GM19025 (cell line): ENCODE results near the gene POLR2B.
"Not testable (repeated sequence)": the region's sequence is repeated elsewhere in the genome, so short reads cannot be mapped to it uniquely, and the experiment has no call there.

ENCODE experiments used
- ATAC-seq: cut with Tn5 transposase; IDR thresholded peaks from one replicate; pipeline ENCODE4 v1.9.1; 2021; ENCODE audit warnings: mild to moderate bottlenecking, low read depth, moderate library complexity; ENCODE audit not compliant: unreplicated experiment

Gene POLR2B

GRCh38 chr4:57048590-57049304 is 70.1 kb downstream of the POLR2B start:
- ATAC-seq, result no peak

DNA sequence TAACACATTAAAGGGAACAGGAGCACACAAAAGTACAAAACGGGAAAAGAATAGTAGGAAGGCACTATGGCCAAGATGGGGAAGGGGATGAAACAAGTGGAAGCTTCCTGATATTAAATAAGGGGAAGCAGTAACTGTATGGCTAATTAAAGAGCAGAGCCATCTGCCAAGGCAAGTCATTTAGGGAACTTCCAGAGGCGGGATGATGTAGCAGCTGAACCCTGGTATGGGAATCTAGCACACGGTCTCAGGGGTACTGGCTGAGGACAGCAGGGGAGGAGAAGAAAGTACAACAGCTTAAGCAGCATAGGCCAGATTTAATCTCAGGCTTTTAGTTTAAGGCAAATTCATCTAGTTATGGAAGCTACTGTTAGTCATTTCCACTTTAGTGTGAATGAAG is 72.4 kb downstream of the POLR2B start:
- no peak for ATAC-seq

DNA sequence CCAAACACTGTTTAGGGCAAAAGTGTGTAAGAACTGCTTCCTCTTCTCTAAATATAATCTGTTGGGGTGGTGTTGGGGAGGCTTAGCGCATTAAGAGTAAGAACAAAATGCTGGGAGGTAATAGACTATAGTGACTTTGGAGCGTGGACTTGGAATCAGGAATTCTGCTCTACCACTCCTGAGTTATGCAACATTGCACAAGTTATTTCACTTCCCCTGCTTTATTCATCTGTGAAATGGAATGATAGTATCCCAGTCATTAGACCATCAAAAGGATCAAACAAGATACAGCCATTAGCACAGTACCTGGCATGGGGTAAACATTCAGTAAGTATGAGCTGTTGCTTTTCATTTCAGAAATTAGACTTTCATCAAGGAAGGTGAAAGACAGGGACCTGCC is 72.8 kb downstream of the POLR2B start:
- no peak for ATAC-seq

- ATAC-seq, result no peak
Observed at GRCh38 chr4:57053508-57053907, 74.8 kb downstream of the POLR2B start.

- ATAC-seq, result no peak
Observed at GRCh38 chr4:57055886-57056285, 77.2 kb downstream of the POLR2B start.

DNA sequence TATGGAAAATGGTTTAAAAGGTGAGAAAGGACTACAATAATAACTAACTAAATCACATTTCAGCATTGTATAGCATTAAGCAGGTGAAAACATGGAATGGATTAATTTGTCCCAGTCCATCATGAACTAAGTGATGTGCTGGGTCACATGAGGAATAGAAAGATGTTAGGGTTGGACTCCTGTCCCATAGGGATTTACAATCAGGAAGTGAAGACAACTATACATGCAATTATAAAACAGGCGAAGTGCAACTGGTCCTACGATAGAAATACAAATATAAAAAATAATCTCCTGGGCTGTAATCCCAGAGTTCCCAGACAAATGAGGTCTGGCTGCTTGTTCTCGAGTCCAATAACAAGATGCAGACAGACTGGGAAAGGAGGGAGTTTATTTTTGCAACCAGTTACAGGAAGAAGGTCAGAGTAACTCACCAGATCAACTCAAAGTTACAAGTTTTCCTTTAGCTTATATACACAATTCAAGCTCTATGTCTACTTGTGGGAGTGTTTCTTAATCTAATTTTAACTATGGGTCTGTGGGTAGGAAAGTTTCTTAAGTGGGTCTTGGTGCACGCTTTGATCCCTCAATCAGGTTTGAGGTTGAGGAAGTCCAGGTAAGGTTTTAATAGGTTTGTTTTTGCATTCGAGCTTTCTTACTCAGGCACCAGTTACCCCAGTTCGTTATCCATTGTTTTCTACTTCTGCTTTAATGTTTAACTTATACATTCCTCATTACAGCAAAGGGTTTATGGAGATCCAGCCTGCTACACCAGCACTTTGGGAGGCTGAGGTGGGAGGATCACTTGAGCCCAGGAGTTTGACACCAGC is 81.4 kb downstream of the POLR2B start:
- no peak for ATAC-seq

DNA sequence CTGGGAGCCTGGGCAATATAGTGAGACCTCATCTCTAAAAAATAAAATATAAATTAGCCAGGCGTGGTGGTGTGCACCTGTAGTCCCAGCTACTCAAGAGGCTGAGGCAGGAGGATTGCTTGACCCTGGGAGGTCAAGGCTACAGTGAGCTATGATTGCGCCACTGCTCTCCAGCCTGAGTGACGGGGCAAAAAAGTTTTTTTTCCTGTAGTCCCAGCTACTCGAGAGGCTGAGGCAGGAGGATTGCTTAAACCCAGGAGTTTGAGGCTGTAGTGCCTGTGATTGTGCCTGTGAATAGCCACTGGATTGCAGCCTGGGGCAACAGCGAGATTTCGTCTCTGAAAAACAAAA is 82.0 kb downstream of the POLR2B start:
- not testable (repeated sequence) for ATAC-seq

DNA sequence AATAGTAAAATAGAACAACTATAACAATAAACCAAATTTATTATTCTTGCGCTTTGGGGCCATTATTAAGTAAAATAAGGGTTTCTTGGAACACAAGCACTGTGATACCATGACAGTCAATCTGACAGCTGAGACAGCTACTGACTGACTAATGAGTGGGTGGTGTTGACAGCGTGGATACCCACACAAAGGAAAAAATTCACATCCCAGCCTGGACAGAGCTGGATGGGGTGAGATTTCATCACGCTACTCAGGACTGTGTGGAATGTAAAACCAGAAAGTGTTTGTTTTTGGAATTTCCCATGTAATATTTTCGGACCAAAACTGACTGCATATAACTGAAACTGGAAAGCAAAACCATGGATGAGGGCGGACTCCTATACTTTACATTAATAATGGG is 82.7 kb downstream of the POLR2B start:
- no peak for ATAC-seq

DNA sequence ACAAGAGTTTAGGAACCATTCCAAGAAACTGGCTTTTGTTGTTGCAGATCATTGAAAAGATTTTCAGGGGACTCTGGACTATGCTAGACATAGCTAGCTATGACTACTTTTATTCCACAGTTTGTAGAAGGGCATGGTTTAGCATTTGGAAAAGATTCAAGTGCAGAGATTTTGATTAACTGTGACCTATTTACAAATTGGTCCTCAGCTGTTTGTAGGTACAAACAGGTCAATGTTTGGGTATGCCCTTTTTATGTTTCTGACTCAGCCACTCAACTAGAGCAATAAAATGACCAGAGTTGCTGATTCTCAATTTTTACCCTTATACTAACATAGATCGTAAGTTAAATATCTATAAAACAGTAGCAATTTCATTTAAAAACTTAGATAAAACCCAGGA is 84.8 kb downstream of the POLR2B start:
- no peak for ATAC-seq

- no peak for ATAC-seq
Observed at GRCh38 chr4:57064120-57064519, 85.4 kb downstream of the POLR2B start.

DNA sequence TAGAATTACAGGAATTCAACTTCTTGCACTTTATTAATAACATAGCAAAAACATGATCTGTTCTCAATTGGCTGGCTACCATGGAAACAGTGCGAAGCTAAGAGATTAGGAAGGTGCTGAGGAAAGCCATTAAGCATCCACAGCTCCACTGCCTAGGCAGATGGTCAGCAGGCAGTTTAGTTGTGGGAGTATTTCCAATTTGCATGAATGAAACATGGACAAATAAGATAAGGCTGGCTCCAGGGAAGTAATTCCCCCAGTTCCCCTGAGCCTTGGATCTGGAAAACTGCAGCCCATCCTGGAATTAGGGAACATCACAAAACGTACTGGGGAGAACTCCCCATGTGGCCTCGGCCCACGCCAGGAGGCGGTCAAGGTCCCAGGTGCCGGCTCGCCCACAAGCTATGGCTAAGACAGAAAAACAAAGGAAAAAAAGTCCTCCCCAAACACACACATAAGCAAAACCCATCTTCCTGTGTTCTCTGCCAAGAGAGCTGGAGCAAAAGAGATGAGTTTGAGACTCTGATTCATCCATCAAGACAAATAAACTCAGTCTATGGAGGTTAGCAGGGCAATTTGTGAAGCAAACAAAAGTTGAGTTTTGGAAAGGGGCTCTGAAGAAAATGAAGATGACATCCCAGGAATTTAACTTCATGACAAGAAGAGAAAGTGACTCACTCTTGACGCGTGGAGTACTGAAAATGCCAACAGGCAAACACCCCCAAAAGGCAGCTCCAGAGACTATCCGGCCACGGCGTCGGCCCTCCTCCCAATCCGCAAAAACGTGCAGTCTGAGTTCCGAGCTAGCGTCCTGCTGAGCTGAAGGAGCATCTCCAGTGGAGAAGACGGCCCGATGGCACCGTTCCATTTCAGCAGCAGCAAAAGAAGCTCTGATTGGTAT is 86.4 kb downstream of the POLR2B start:
- ATAC-seq, result no peak

- no peak for ATAC-seq
Observed at GRCh38 chr4:57065730-57066482, 87.2 kb downstream of the POLR2B start.

- ATAC-seq, result no peak
Observed at GRCh38 chr4:57068237-57068981, 89.7 kb downstream of the POLR2B start.

DNA sequence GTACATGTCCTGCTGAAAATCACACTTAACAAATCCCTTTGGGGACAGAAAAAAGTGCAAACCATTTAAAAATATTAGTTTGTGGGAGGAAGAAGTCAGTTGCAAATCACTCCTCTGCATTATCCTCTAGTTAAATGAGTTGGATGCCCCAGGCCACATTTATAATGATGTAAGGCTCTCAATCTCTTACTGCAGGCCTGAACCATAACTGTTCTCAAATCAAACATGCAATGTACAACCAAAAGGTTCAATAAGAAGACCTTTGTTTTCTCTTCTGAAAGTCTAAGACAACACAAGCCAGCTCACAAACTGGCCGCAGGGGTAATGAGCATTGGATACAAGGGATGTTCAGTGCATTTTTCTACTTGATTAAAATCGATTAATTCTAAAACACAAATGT is 91.8 kb downstream of the POLR2B start:
- ATAC-seq, result no peak

GRCh38 chr4:57071326-57071725 is 92.6 kb downstream of the POLR2B start:
- no peak for ATAC-seq

GRCh38 chr4:57073559-57073958 is 94.9 kb downstream of the POLR2B start:
- ATAC-seq, result no peak

DNA sequence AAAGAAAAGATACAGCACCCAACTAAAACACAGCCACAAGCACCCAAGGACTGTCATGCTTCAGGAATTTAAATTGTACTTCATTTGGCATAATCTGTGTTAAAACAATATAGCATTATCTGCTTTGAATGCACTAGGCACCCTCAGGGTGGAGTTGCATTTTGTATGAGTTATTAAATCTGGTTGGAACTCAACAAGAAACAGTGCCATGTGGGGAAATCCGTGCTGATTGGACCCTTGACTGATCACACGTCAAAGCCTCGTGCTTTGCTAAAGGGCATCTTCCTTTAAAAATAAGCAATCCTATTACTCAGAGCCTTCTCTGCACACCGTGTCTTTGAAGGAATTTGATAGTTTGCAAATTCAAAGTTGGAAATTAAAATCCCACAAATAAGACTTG is 96.0 kb downstream of the POLR2B start:
- ATAC-seq, result no peak

DNA sequence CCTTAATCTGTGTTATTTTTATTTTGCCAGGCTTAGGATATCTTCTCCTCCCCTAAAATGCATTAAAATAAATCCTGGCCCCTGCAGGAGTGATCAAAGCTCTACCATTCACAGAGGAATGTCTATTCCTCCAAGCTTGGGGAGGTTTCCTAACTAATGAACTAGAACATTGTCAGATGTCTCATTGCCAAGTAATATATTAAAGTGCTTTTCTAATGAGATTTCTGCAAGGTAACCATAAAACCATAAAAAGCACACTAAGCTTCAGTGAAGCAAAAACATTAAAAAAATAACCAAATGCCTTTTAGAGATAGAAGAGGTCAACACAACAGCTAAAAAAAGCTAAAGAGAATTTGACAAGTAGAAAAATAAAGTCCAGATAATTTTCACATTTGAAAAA is 96.7 kb downstream of the POLR2B start:
- ATAC-seq, result no peak

DNA sequence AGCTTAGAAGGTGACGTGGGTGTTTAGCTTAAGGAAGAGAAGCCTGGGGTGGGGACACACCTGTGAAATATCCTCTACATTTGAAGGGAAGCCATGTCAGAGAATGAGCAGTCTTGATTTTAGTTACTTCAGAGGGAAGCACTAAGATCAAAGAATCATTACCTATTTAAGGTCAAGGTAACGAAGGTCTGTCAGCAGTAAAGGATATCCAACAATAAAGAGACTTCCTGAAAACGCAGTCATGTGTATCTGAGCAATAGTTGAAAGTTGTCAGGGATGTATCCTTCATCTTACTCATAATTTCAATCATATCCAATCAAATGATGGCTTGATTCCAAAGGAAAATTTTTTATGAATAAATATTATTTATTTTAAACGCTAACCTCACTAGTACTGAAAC is 98.0 kb downstream of the POLR2B start:
- no peak for ATAC-seq
